ENCODE data around the gene HRAS. TPM values are rescaled to one million over a fixed set of nuclear protein-coding genes. Genes with fewer than 3 reads are reported as not detected.

HRAS gene
- total and polyA plus RNA-seq, 2 of the 13 experiments (the other 11 are each of a cell fraction or from before 2014, with no cell fraction given), result 32.9 to 50.0 TPM

DNA sequence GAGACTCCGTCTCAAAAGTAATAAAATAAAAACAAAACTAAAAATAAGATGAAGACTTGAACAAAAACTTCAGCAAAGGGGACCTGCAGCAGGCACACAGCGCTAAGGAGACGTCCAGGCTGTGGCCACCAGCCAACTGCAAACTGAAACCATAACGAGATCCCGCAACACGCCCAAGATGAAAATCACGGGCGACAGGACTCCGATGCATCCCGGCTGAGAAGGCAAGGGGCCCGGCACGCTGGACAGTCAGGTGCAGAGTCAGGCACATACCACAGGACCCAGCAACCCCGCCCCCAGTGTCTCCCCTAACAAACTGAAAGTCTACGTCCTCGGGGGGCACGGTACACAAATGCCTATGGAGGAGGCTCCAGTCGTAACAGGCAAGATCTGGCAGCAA, 9.2 kb downstream of the HRAS start:
- Histone ChIP-seq H3K4me3 (replicated peaks in 1 of 3; ENCODE audit: insufficient read depth in 1 of 3, low read depth in 2 of 3, low read length in 3 of 3) (peak overlapping the region; percentile 50 to 74 (median 60); a peak in 5 of 6 replicates), H3K79me2 (ENCODE audit: insufficient read depth, low read length) (no peaks in the 10 kb centered on the region), H4K20me1 (ENCODE audit: insufficient read depth, low read length) (no peaks in the 10 kb centered on the region), H3K9ac (ENCODE audit: insufficient read depth, low read depth, low read length) (peak overlapping the region; percentile 47; the same call in 1 of the 2 replicates), H3K36me3 (replicated peaks in 1 of 2; ENCODE audit: control insufficient read depth in 1 of 2, insufficient read depth in 2 of 2, low read length in 2 of 2) (no peaks in the 10 kb centered on the region; a peak in 1 of 5 replicates), H3K9me3 (ENCODE audit: low read length) (no peaks in the 10 kb centered on the region), H3K27ac (ENCODE audit: extremely low read length, insufficient read depth, low read length) (no peak overlapping the region), H3K4me1 (ENCODE audit: insufficient read depth, low read length) (peaks cover 29% of the 10 kb centered on the region), H3K27me3 (ENCODE audit: control insufficient read depth in 1 of 2, insufficient read depth in 2 of 2, low read length in 2 of 2) (0 out of 5 replicates have a peak, but pooled peaks cover 0 to 1% of the 10 kb centered on the region in 2 experiments), H2AFZ (ENCODE audit: low read length) (no peak overlapping the region), H3K4me2 (ENCODE audit: low read depth, low read length) (peak overlapping the region; percentile 90)
- ATAC-seq (peak; percentile 52), DNase-seq (ENCODE audit: low spot score) (no peak), FAIRE-seq (no peak)
- 9% methylated on average over 6 of the region's 17 CpGs for WGBS (ENCODE audit: low lambda C conversion rate)
- no TSS peak for BruUV-seq (replicated peaks)
- ChIA-PET CTCF (ENCODE audit: low intra/inter-chr PET ratio, low total read pairs) (no interaction called here), POLR2A (no interaction called here)
- in situ Hi-C loops (cut with HindIII; ENCODE audit: extremely low pct_ligation_motif_present, low pct_unique_long_range_greater_than_20kb) (no loop called here), intact Hi-C loops (cut with micrococcal nuclease; ENCODE audit: unreplicated experiment) (no loop called here)
- TF ChIP-seq, protein P1, sequence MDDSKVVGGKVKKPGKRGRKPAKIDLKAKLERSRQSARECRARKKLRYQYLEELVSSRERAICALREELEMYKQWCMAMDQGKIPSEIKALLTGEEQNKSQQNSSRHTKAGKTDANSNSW (CRISPR knock-in tag; IDR thresholded peaks at IDR 0.05; ENCODE audit: borderline replicate concordance), result no peak
- no peak for TF ChIP-seq SMAD1 (CRISPR knock-in tag; IDR thresholded peaks at IDR 0.05; ENCODE audit: borderline replicate concordance, low read depth)
- no peak for TF ChIP-seq YEATS4 (CRISPR knock-in tag; IDR thresholded peaks at IDR 0.05; ENCODE audit: borderline replicate concordance)
- TF ChIP-seq, protein P2, sequence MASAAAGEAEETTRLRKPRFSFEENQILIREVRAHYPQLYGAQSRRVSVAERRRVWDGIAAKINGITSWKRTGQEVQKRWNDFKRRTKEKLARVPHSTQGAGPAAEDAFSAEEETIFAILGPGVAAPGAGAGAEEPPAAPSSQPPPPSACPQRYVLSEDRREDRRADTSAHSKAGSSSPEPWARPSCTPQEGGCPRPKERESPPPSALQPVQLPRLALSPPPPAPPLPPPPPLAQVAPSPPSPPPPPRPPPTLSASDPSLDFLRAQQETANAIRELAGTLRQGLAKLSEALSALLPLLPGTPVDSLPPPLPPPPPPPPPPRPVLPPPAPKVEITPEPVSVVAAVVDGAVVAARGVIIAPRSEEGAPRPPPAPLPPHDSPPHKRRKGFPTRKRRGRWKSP (CRISPR knock-in tag; IDR thresholded peaks at IDR 0.05), result no peak
- TF ChIP-seq, protein P3, sequence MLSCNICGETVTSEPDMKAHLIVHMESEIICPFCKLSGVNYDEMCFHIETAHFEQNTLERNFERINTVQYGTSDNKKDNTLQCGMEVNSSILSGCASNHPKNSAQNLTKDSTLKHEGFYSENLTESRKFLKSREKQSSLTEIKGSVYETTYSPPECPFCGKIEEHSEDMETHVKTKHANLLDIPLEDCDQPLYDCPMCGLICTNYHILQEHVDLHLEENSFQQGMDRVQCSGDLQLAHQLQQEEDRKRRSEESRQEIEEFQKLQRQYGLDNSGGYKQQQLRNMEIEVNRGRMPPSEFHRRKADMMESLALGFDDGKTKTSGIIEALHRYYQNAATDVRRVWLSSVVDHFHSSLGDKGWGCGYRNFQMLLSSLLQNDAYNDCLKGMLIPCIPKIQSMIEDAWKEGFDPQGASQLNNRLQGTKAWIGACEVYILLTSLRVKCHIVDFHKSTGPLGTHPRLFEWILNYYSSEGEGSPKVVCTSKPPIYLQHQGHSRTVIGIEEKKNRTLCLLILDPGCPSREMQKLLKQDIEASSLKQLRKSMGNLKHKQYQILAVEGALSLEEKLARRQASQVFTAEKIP (CRISPR knock-in tag; IDR thresholded peaks at IDR 0.05; ENCODE audit: borderline replicate concordance), result no peak
- no peak for TF ChIP-seq IRF2 (CRISPR knock-in tag; IDR thresholded peaks at IDR 0.05)
- peak; percentile 19 for TF ChIP-seq TEAD3 (CRISPR knock-in tag; optimal IDR thresholded peaks at IDR 0.05; ENCODE audit: borderline replicate concordance)
- no peak for TF ChIP-seq JUNB (CRISPR knock-in tag; IDR thresholded peaks at IDR 0.05; ENCODE audit: borderline replicate concordance)
- TF ChIP-seq ZNF292 (CRISPR knock-in tag; IDR thresholded peaks at IDR 0.05; ENCODE audit: borderline replicate concordance, low read depth), result 0 out of 2 replicates have a peak, but pooled peaks have one; percentile 18
- no peak for TF ChIP-seq MYC (CRISPR knock-in tag; IDR thresholded peaks at IDR 0.05; ENCODE audit: borderline replicate concordance)
- TF ChIP-seq ZFP90 (CRISPR knock-in tag; IDR thresholded peaks at IDR 0.05; ENCODE audit: borderline replicate concordance), result no peak
- TF ChIP-seq ZNF296 (CRISPR knock-in tag; conservative IDR thresholded peaks at IDR 0.05), result no peak
- TF ChIP-seq ZSCAN29 (CRISPR knock-in tag; conservative IDR thresholded peaks at IDR 0.05), result 0 out of 2 replicates have a peak, but pooled peaks have one; percentile 56
- TF ChIP-seq ZNF264 (CRISPR knock-in tag; IDR thresholded peaks at IDR 0.05), result no peak
- no peak for TF ChIP-seq ZNF547 (CRISPR knock-in tag; IDR thresholded peaks at IDR 0.05)
- no peak for TF ChIP-seq MTF2 (CRISPR knock-in tag; IDR thresholded peaks at IDR 0.05; ENCODE audit: borderline replicate concordance)
- no peak for TF ChIP-seq SALL1 (CRISPR knock-in tag; IDR thresholded peaks at IDR 0.05)
- no peak for TF ChIP-seq HNRNPL (IDR thresholded peaks at IDR 0.05; ENCODE audit: low read depth, low read length)
- no peak for TF ChIP-seq ZBTB38 (CRISPR knock-in tag; IDR thresholded peaks at IDR 0.05)
- TF ChIP-seq ZNF777 (CRISPR knock-in tag; IDR thresholded peaks at IDR 0.05), result no peak
- TF ChIP-seq ZNF282 (IDR thresholded peaks at IDR 0.05; ENCODE audit: partially characterized antibody), result no peak
- no peak for TF ChIP-seq GTF3A (CRISPR knock-in tag; conservative IDR thresholded peaks at IDR 0.05)
- TF ChIP-seq KDM2A (CRISPR knock-in tag; IDR thresholded peaks at IDR 0.05; ENCODE audit: borderline replicate concordance, low read depth), result peak; percentile 31; the same call in 1 of the 2 replicates
